ENCODE results near the gene MTSS2.

MTSS2 gene

GRCh38 chr16:70711211-70712031 is 25.6 kb upstream of the MTSS2 start:
- no peaks in the 10 kb centered on the region for H3K27me3 ChIP-seq (ENCODE audit: insufficient read depth, low read length)

GRCh38 chr16:70710422-70711210 is 24.8 kb upstream of the MTSS2 start:
- Histone ChIP-seq H3K36me3 (ENCODE audit: insufficient read depth, low read length) (peaks cover 4% of the 10 kb centered on the region), H2AFZ (ENCODE audit: low read depth, low read length) (no peak overlapping the region), H3K27me3 (ENCODE audit: insufficient read depth, low read length) (no peaks in the 10 kb centered on the region), H3K9me3 (ENCODE audit: low read length) (no peaks in the 10 kb centered on the region), H3K4me3 (ENCODE audit: low read length) (no peak overlapping the region), H3K4me1 (ENCODE audit: insufficient read depth, low read length) (peaks cover 26% of the 10 kb centered on the region)

More at GRCh38 chr16:70711211-70712031, 25.6 kb upstream of the MTSS2 start:
- Histone ChIP-seq H3K9me3 (ENCODE audit: low read length) (no peaks in the 10 kb centered on the region), H2AFZ (ENCODE audit: low read depth, low read length) (no peak overlapping the region), H3K4me1 (ENCODE audit: insufficient read depth, low read length) (peaks cover 30% of the 10 kb centered on the region), H3K36me3 (ENCODE audit: insufficient read depth, low read length) (peaks cover 4% of the 10 kb centered on the region), H3K4me3 (ENCODE audit: low read length) (no peak overlapping the region)

- Histone ChIP-seq H2AFZ (ENCODE audit: low read depth, low read length) (no peak overlapping the region), H3K27me3 (ENCODE audit: insufficient read depth, low read length) (no peaks in the 10 kb centered on the region), H3K4me3 (ENCODE audit: low read length) (no peak overlapping the region), H3K36me3 (ENCODE audit: insufficient read depth, low read length) (peaks cover 4% of the 10 kb centered on the region), H3K4me1 (ENCODE audit: insufficient read depth, low read length) (peaks cover 24% of the 10 kb centered on the region), H3K9me3 (ENCODE audit: low read length) (no peaks in the 10 kb centered on the region)
Measured at GRCh38 chr16:70709942-70710341, 24.1 kb upstream of the MTSS2 start.

GRCh38 chr16:70709457-70709856 is 23.6 kb upstream of the MTSS2 start:
- no peaks in the 10 kb centered on the region for H3K9me3 ChIP-seq (ENCODE audit: low read length)
- H3K4me1 ChIP-seq (ENCODE audit: insufficient read depth, low read length): peaks cover 26% of the 10 kb centered on the region
- no peak overlapping the region for H2AFZ ChIP-seq (ENCODE audit: low read depth, low read length)
- H3K4me3 ChIP-seq (ENCODE audit: low read length): no peak overlapping the region
- peaks cover 4% of the 10 kb centered on the region for H3K36me3 ChIP-seq (ENCODE audit: insufficient read depth, low read length)
- no peaks in the 10 kb centered on the region for H3K27me3 ChIP-seq (ENCODE audit: insufficient read depth, low read length)

GRCh38 chr16:70708366-70709246 is 22.8 kb upstream of the MTSS2 start:
- Histone ChIP-seq H2AFZ (ENCODE audit: low read depth, low read length) (no peak overlapping the region), H3K36me3 (ENCODE audit: insufficient read depth, low read length) (peaks cover 4% of the 10 kb centered on the region), H3K27me3 (ENCODE audit: insufficient read depth, low read length) (no peaks in the 10 kb centered on the region), H3K4me3 (ENCODE audit: low read length) (no peak overlapping the region), H3K9me3 (ENCODE audit: low read length) (no peaks in the 10 kb centered on the region), H3K4me1 (ENCODE audit: insufficient read depth, low read length) (peaks cover 34% of the 10 kb centered on the region)

GRCh38 chr16:70706948-70707465 is 21.2 kb upstream of the MTSS2 start:
- peaks cover 4% of the 10 kb centered on the region for H3K36me3 ChIP-seq (ENCODE audit: insufficient read depth, low read length)
- no peak overlapping the region for H3K4me3 ChIP-seq (ENCODE audit: low read length)
- H3K27me3 ChIP-seq (ENCODE audit: insufficient read depth, low read length): no peaks in the 10 kb centered on the region
- H2AFZ ChIP-seq (ENCODE audit: low read depth, low read length): no peak overlapping the region
- H3K4me1 ChIP-seq (ENCODE audit: insufficient read depth, low read length): peaks cover 36% of the 10 kb centered on the region
- no peaks in the 10 kb centered on the region for H3K9me3 ChIP-seq (ENCODE audit: low read length)

- Histone ChIP-seq H2AFZ (ENCODE audit: low read depth, low read length) (no peak overlapping the region), H3K36me3 (ENCODE audit: insufficient read depth, low read length) (peaks cover 4% of the 10 kb centered on the region), H3K4me1 (ENCODE audit: insufficient read depth, low read length) (peaks cover 38% of the 10 kb centered on the region), H3K9me3 (ENCODE audit: low read length) (no peaks in the 10 kb centered on the region), H3K4me3 (ENCODE audit: low read length) (no peak overlapping the region), H3K27me3 (ENCODE audit: insufficient read depth, low read length) (no peaks in the 10 kb centered on the region)
Measured at GRCh38 chr16:70705056-70705455, 19.2 kb upstream of the MTSS2 start.

- Histone ChIP-seq H3K27me3 (ENCODE audit: insufficient read depth, low read length) (no peaks in the 10 kb centered on the region), H3K4me3 (ENCODE audit: low read length) (no peak overlapping the region), H3K9me3 (ENCODE audit: low read length) (peaks cover 3% of the 10 kb centered on the region), H3K36me3 (ENCODE audit: insufficient read depth, low read length) (peaks cover 4% of the 10 kb centered on the region), H3K4me1 (ENCODE audit: insufficient read depth, low read length) (peaks cover 38% of the 10 kb centered on the region), H2AFZ (ENCODE audit: low read depth, low read length) (no peak overlapping the region)
Measured at GRCh38 chr16:70704586-70704985, 18.7 kb upstream of the MTSS2 start.

- Histone ChIP-seq H3K4me3 (ENCODE audit: low read length) (no peak overlapping the region), H2AFZ (ENCODE audit: low read depth, low read length) (no peak overlapping the region), H3K36me3 (ENCODE audit: insufficient read depth, low read length) (peaks cover 9% of the 10 kb centered on the region), H3K9me3 (ENCODE audit: low read length) (peaks cover 10% of the 10 kb centered on the region), H3K4me1 (ENCODE audit: insufficient read depth, low read length) (peaks cover 37% of the 10 kb centered on the region), H3K27me3 (ENCODE audit: insufficient read depth, low read length) (no peaks in the 10 kb centered on the region)
Measured at GRCh38 chr16:70703835-70704381, 18.1 kb upstream of the MTSS2 start.

GRCh38 chr16:70703041-70703834 is 17.4 kb upstream of the MTSS2 start:
- no peak overlapping the region for H3K4me3 ChIP-seq (ENCODE audit: low read length)
- no peak overlapping the region for H2AFZ ChIP-seq (ENCODE audit: low read depth, low read length)
- H3K36me3 ChIP-seq (ENCODE audit: insufficient read depth, low read length): peaks cover 6% of the 10 kb centered on the region
- H3K9me3 ChIP-seq (ENCODE audit: low read length): peaks cover 12% of the 10 kb centered on the region
- H3K4me1 ChIP-seq (ENCODE audit: insufficient read depth, low read length): peaks cover 31% of the 10 kb centered on the region
- no peaks in the 10 kb centered on the region for H3K27me3 ChIP-seq (ENCODE audit: insufficient read depth, low read length)

- H3K4me1 ChIP-seq (ENCODE audit: insufficient read depth, low read length): peaks cover 31% of the 10 kb centered on the region
- peaks cover 12% of the 10 kb centered on the region for H3K9me3 ChIP-seq (ENCODE audit: low read length)
- H3K27me3 ChIP-seq (ENCODE audit: insufficient read depth, low read length): no peaks in the 10 kb centered on the region
- peaks cover 9% of the 10 kb centered on the region for H3K36me3 ChIP-seq (ENCODE audit: insufficient read depth, low read length)
- no peak overlapping the region for H2AFZ ChIP-seq (ENCODE audit: low read depth, low read length)
- H3K4me3 ChIP-seq (ENCODE audit: low read length): no peak overlapping the region
Measured at GRCh38 chr16:70702624-70703023, 16.8 kb upstream of the MTSS2 start.

- H3K4me1 ChIP-seq (ENCODE audit: insufficient read depth, low read length): peaks cover 27% of the 10 kb centered on the region
Measured at GRCh38 chr16:70701998-70702397, 16.1 kb upstream of the MTSS2 start.

More at GRCh38 chr16:70701998-70702397, 16.1 kb upstream of the MTSS2 start:
- Histone ChIP-seq H3K36me3 (ENCODE audit: insufficient read depth, low read length) (peaks cover 9% of the 10 kb centered on the region), H3K27me3 (ENCODE audit: insufficient read depth, low read length) (no peaks in the 10 kb centered on the region), H3K4me3 (ENCODE audit: low read length) (no peak overlapping the region), H3K9me3 (ENCODE audit: low read length) (peaks cover 12% of the 10 kb centered on the region), H2AFZ (ENCODE audit: low read depth, low read length) (no peak overlapping the region)
